Bladder microvascular endothelial cell (primary cell): Measurements from ENCODE around the gene RNF25. TPM values are rescaled to one million over a fixed set of nuclear protein-coding genes. Genes with fewer than 3 reads are reported as not detected.

Experiments used
- total RNA-seq: library from RNA; depleted of rRNA; stranded (reverse); fragments of >200 nt; gene quantifications from 2 replicates; pipeline ENCODE4 v1.2.3, GENCODE V29; 2014

RNF25 gene
- total RNA-seq = 25.4 and 37.7 TPM in 2 replicates

GRCh38 chr2:218671654-218672566, at the start of gene RNF25, which contains the start of gene STK36:
Gene RNF25 (minus strand): TSS chr2:218672002. CDS start chr2:218671970, 32 bp downstream.
Gene STK36 (plus strand): TSS chr2:218672086. CDS start chr2:218672830, 744 bp downstream.

DNA sequence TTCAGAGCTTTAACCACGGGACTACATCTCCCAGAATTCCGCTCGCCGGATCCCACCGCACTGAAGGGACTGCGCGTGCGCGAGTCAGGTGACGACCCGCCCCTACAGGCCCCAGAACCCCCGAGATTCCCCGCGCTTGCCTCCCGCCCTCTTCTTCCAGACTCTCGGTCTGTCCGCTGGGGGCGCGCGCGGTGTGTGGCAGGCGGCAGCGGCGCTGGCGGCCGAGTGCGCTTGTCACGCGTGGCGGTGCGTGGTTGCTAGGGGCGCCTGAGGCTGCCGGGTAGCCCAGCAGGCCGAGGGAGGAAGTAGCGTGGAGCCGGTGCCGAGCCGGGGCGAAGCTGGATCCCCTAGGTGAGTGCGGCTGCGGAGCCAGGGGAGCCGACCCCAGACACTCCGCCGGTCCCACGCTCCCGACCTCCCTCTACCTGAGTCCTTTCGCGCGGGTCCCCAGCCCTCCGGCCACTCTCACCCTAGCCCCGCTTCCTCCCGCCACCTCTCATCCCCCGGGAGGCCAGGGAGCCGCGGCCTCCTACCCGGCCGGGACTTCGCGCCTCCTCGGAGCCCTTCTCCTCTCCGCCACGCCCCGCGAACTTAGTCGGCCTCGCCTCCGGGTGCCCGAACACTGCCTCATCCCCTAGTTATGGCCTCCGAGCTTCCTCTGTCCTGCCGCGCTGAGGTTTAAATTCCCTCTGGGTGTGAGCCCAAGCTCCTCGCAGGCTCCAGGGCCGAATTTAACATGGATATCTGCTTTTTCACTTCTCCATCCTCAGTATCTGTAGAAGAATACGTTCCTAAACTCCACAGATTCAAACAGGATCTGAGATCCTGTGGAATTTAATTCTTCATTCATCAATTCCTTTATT, 39.1 kb upstream of the RNF25 start, which contains the start of gene TTLL4:
Gene TTLL4 (plus strand): TSS at position 149 of the 863 bp plus-strand sequence. CDS start 26,842 bp downstream, outside the sequence.

GRCh38 chr2:218659258-218659987, 12.4 kb downstream of the RNF25 start, which contains the start of the genes BCS1L and ZNF142:
Gene BCS1L (plus strand): TSS chr2:218659683. CDS start chr2:218660988, 1,305 bp downstream.
Gene ZNF142 (minus strand): TSS chr2:218659623. CDS start chr2:218656429, 3,194 bp downstream.

Other genes starting within 250 kb of the RNF25 start
- gene USP37, start 103.7 kb downstream of the RNF25 start, total RNA-seq = 8.1 and 15.1 TPM in 2 replicates
- gene CNOT9, start 103.2 kb downstream of the RNF25 start, total RNA-seq = 32.7 and 54.7 TPM in 2 replicates
- 0.32 and 1.5 TPM in 2 replicates for gene PLCD4, start 64.1 kb downstream of the RNF25 start, total RNA-seq
- 4.0 and 10.2 TPM in 2 replicates for gene ZNF142, start 12.4 kb downstream of the RNF25 start, total RNA-seq
- 33.8 and 42.5 TPM in 2 replicates for gene BCS1L, start 12.3 kb downstream of the RNF25 start, total RNA-seq
- gene STK36, start 84 bp upstream of the RNF25 start, total RNA-seq = 6.6 and 21.6 TPM in 2 replicates
- gene TTLL4, start 38.8 kb upstream of the RNF25 start, total RNA-seq = 4.4 and 12.0 TPM in 2 replicates
- 5.5 and 23.7 TPM in 2 replicates for gene CYP27A1, start 110.1 kb upstream of the RNF25 start, total RNA-seq
- gene PRKAG3, start 159.8 kb upstream of the RNF25 start, total RNA-seq = not detected in 2 replicates
- gene WNT6, start 187.8 kb upstream of the RNF25 start, total RNA-seq = not detected in 2 replicates
- not detected in 2 replicates for gene WNT10A, start 208.8 kb upstream of the RNF25 start, total RNA-seq